GM12878 (cell line): ENCODE data around the gene CHD9.

Experiments used
- BMI1 ChIP-seq: fragments of 450-650 bp; IDR thresholded peaks from 2 replicates; pipeline ENCODE4 v1.6.1; 2016; ENCODE audit warnings: mild to moderate bottlenecking, moderate library complexity, borderline replicate concordance
- CHD1 ChIP-seq: IDR thresholded peaks from 2 replicates; pipeline ENCODE4 v1.6.1; 2012; ENCODE audit warnings: low read depth, low read length, improper control_type of control experiment
- CTCF ChIP-seq, 3 experiments: IDR thresholded peaks in 2 of 3; conservative IDR thresholded peaks in 1 of 3; 2 replicates each; pipeline ENCODE4 v1.5.1; 2011; ENCODE audit warnings: low read depth in 3 of 3, low read length in 3 of 3, mild to moderate bottlenecking in 3 of 3, control low read depth in 2 of 3, moderate library complexity in 2 of 3, inconsistent platforms in 1 of 3, mixed read lengths in 1 of 3; ENCODE audit not compliant: control insufficient read depth in 2 of 3, insufficient read depth in 1 of 3; ENCODE audit errors: extremely low read depth in 1 of 3
- EZH2 ChIP-seq: IDR thresholded peaks from 2 replicates; pipeline ENCODE4 v1.6.1; 2012; ENCODE audit warnings: low read depth, mild to moderate bottlenecking, control low read depth, inconsistent platforms, low read length, borderline replicate concordance; ENCODE audit not compliant: control insufficient read depth
- NR2F1 ChIP-seq: fragments of 450-650 bp; conservative IDR thresholded peaks from 2 replicates; pipeline ENCODE4 v1.6.1; 2017; ENCODE audit warnings: mild to moderate bottlenecking
- PML ChIP-seq: IDR thresholded peaks from 2 replicates; pipeline ENCODE4 v1.6.1; 2012; ENCODE audit warnings: low read length, inconsistent platforms
- POLR2AphosphoS5 ChIP-seq: IDR thresholded peaks from 2 replicates; pipeline ENCODE4 v1.6.1; 2011; ENCODE audit warnings: mild to moderate bottlenecking, low read length, inconsistent platforms
- RBBP5 ChIP-seq: fragments of 200-600 bp; sonication (generic); conservative IDR thresholded peaks from 2 replicates; pipeline ENCODE4 v1.6.1; 2016
- RCOR1 ChIP-seq: conservative IDR thresholded peaks from 2 replicates; pipeline ENCODE4 v1.6.1; 2012; ENCODE audit warnings: low read depth, low read length, improper control_type of control experiment
- REST ChIP-seq: IDR thresholded peaks from 2 replicates; pipeline ENCODE4 v1.6.1; 2012; ENCODE audit warnings: mild to moderate bottlenecking, low read depth, low read length
- SKIL ChIP-seq: fragments of 450-650 bp; IDR thresholded peaks from 2 replicates; pipeline ENCODE4 v1.6.1; 2017; ENCODE audit warnings: mild to moderate bottlenecking, low read depth, inconsistent platforms; ENCODE audit not compliant: poor library complexity, severe bottlenecking
- ZNF274 ChIP-seq: IDR thresholded peaks from one replicate; pipeline ENCODE4 v1.8.0; 2011; ENCODE audit not compliant: insufficient read length, insufficient read depth

- TF ChIP-seq CTCF (IDR thresholded peaks at IDR 0.05 in 2 of 3, conservative IDR thresholded peaks at IDR 0.05 in 1 of 3; ENCODE audit: control insufficient read depth in 2 of 3, extremely low read depth in 1 of 3, insufficient read depth in 1 of 3, low read depth in 3 of 3, low read length in 3 of 3) (no peak), SKIL (no peak), RCOR1 (no peak), EZH2 (no peak), BMI1 (no peak), REST (no peak), ZNF274 (no peak), CHD1 (no peak), PML (no peak), POLR2AphosphoS5 (no peak), RBBP5 (no peak), NR2F1 (no peak)
Observed at GRCh38 chr16:53209429-53209828, 154.6 kb downstream of the CHD9 start.
